GM18505 (cell line): ENCODE measurements around the gene FGGY.
A peak's percentile ranks its signal among the peaks of the same experiment; 100 is the strongest.

Experiments
- ATAC-seq: cut with Tn5 transposase; IDR thresholded peaks from one replicate; pipeline ENCODE4 v1.9.1; 2021; ENCODE audit not compliant: unreplicated experiment
- POLR2A ChIP-seq: IDR thresholded peaks from 4 replicates; pipeline ENCODE4 v1.6.1; 2011; ENCODE audit warnings: borderline replicate concordance; ENCODE audit not compliant: insufficient read depth, insufficient read length; ENCODE audit errors: extremely low read depth

FGGY gene

DNA sequence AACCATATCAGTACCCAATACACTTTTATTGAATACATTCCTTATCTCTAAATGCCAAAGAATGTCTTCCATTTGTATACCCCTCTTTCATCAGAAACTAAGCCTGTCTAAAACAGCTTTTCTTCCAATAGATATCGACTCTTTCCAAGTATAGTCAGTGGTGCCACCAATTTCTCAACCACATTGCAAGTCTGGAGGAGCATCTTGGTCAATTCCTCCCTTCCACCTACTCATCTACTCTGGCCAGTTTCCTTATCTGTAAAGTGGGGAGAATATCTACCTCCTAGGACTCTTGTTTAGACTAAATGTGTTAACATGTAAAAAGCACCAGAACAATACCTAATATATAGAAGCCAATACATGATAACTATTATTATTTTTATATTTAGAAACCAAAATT, 28.5 kb upstream of the FGGY start:
- TF ChIP-seq POLR2A = no peak
- no peak for ATAC-seq

DNA sequence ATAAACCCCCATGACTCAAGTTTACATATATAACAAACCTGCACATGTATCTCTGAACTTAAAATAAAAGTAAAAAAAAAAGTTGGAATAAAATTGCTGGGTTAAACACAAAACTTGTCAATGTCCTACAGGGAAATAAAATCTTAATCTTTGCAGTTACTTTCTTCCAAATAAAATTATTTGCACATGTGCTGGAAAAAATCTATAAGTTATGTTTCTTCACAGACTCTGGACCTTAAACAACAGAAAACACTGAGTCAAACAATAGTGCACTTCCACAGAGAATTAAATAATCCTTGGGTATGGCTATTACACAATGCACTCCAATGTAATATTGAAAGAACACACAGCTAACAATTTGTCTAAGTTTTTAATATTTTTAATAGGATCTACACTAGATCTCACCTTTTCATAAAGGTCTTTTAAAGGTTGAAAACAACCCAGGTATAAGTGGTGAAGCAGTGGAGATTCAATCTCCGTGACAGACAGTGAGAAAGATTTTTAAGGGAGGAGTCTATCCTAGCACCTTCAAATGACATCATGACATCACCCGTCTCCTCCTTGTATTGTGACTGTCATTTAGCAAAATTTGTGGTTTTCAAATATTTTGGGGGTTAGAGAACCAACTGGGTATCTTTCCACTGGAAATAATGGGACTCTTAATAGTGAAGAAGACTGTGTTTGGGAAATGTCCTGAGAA, 25.2 kb upstream of the FGGY start:
- ATAC-seq = no peak
- TF ChIP-seq POLR2A = no peak

- peak; percentile 64 for ATAC-seq
- TF ChIP-seq POLR2A = no peak
Measured at GRCh38 chr1:59272507-59272906, 24.4 kb upstream of the FGGY start.

DNA sequence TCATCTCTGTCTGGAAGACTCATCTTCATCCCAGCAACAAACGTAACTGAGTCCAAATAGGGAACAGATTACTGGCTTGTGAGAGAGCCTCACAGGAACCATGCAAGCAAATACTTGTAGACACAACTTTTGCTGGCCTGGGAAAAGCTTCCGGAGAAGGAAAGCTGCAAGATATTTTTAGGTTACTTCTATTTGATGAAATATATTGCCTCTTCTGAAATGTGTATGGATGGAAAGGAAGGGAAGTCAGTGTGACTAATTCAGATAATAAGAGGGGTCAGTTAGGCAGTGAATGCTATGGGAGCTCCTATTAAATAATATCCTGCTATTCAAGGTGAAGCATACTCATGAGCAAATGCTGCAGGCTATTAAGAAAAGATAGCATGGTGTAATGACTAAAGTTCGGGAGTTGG, 20.4 kb upstream of the FGGY start:
- no peak for TF ChIP-seq POLR2A
- ATAC-seq = no peak

GRCh38 chr1:59278780-59279354, 18.0 kb upstream of the FGGY start:
- ATAC-seq = no peak
- no peak for TF ChIP-seq POLR2A

DNA sequence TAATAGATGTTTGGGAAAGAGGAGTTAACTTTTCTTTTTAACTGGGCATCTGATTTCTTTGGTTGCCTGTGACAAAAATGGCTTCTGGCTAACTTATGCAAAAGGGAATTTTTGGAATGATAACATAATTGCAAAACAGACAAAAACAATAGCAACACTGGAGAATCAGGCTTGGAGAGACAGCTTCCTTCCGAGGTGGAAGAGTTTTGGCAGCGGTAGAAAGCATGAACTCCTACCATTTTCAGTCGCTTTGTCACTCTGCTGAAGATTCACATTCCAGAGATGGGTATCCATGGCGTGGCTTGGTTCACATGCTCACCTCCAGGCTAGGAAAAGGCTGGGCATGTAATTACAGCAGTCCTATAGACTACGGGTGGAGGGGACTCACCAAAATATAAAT, 17.2 kb upstream of the FGGY start:
- ATAC-seq = no peak

DNA sequence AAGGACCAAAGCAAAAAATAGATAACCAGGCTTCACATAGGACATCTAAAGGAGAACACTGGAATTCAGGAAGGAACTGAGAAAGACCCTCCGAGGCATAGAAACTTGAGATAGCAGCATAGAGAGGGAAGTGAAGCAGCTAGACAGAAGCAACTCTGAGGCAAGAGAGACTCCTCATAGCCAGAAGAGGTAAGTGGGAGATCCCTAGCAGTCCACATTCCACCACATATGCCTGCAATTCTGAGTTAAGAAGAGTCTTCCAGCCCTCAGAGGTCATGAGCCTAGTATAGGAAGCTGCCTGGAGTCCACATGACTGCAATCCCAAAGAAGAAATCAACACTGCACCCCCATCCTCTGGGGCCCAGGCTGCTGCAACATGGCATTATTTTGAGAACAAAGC, 13.9 kb upstream of the FGGY start:
- TF ChIP-seq POLR2A = no peak
- ATAC-seq = no peak

More for the DNA sequence above, 17.2 kb upstream of the FGGY start:
- TF ChIP-seq POLR2A = no peak

DNA sequence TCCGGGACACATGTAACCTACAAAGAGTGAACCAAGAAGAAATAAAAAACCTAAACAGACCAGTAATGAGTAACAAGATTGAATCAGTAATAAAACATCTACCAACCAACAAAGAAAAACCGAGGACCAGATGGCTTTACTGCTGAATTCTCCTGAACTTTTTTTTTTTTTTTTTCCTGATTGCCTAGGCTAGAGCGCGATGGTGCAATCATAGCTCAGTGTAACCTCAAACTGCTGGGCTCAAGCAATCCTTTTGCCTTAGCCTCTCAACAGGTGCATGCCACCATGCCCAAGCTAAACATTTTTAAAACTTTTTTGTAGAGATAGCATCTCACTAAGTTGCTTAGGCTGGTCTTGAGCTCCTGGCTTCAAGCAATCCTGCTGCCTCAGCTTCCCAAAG, 11.2 kb upstream of the FGGY start:
- no peak for TF ChIP-seq POLR2A
- no peak for ATAC-seq

DNA sequence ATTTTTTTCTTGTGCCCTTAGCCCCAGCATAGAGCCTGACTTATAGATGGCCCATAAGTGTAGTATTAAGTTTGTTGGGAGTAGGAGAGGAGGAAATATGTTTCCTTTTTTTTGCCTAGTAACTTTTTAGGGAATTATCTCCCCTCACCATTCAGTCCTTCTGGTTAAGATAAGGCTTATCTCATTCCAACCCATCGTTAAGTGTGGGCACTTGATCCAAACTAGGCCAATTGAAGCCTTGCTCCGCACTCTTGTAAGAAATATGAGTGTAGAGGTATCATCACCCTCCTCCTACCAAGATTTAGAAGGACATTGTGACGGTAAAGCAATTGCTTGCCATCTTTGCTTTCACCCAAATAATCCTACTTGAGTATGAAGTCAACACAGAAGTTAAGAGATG, 8.8 kb upstream of the FGGY start:
- no peak for ATAC-seq
- TF ChIP-seq POLR2A = no peak

DNA sequence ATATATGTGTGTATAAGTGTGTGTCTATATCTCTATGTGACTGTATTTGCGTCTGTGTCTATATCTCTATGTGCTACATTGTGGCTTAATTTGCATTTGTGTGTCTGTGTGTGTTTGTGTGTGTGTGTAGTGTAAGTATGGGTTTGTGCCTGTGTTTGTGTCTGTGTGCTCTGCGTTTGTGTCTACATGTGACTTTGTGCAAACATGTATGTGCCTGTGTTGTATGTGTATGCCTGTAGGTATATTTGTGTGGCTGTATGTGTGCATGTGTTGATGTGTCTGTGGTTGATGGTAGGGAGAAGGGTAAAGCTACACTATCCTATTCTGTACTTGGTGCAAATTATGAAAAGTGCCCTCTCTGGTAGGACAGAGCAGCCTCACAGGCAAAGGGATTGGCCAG, 7.3 kb upstream of the FGGY start:
- ATAC-seq = no peak
- no peak for TF ChIP-seq POLR2A

DNA sequence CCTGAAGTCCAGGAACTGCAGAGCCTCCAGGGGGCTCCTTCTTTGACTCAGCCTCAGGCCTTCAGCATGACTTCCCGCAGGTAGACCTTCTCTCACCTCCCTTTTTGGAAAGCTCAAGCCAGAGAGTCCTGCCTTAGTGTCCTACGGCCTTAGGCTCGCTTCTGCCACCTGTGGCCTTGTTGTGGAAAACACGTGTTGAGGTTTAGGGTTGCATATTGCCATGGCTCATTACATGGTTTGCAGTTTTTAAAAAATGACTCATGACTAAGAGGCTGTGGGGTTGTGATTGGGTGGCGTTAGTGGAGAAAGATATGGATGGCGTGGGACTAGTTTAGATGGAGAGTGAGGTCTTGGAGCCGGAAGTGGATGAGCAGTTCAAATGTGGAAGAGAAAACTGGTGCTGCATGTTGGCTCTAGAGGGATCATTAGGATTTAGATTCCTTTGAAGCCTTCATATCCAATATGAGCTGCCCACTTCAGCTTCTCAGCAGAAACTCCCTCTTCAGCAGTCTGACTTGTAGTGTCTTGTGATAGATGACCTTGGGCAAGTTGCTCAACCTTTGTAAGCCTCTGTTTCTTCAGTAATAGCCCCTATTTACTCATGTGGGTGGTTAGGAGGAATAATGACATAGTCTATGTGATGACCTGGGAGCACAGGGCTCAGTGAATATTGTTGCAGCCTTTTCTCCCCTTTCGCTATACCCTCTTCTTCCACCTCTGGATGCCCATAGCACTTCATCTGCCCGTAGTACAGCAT, 6.5 kb upstream of the FGGY start:
- peak; percentile 64 for ATAC-seq
- TF ChIP-seq POLR2A = no peak

- TF ChIP-seq POLR2A = no peak
- ATAC-seq = no peak
Measured at GRCh38 chr1:59291561-59291960, 5.3 kb upstream of the FGGY start.

GRCh38 chr1:59292562-59292961, 4.3 kb upstream of the FGGY start:
- ATAC-seq = peak; percentile 30
- TF ChIP-seq POLR2A = no peak

GRCh38 chr1:59293206-59293605, 3.7 kb upstream of the FGGY start:
- no peak for ATAC-seq
- TF ChIP-seq POLR2A = no peak
